Breast epithelium (tissue), 3 donors: ENCODE measurements around the gene HGFAC.

Experiments used
- CTCF ChIP-seq, 3 donors: fragments of 450-650 bp; IDR thresholded peaks; one replicate each; pipeline ENCODE4 v1.5.1; 2016 to 2017; ENCODE audit warnings: antibody characterized with exemption in 3 of 3, mild to moderate bottlenecking in 3 of 3, moderate library complexity in 3 of 3
- POLR2A ChIP-seq: fragments of 450-650 bp; IDR thresholded peaks from one replicate; pipeline ENCODE4 v1.6.1; 2016; ENCODE audit warnings: antibody characterized with exemption, mild to moderate bottlenecking, moderate library complexity
- POLR2AphosphoS5 ChIP-seq, 3 donors: sonication (generic); formaldehyde crosslinking; IDR thresholded peaks; one replicate each; pipeline ENCODE4 v1.6.1; 2017; ENCODE audit warnings: antibody characterized with exemption in 3 of 3

GRCh38 chr4:3482707-3483106 is 40.9 kb downstream of the HGFAC start:
- TF ChIP-seq CTCF (IDR thresholded peaks at IDR 0.05), result no peak
- TF ChIP-seq POLR2A, result no peak
- TF ChIP-seq POLR2AphosphoS5 (IDR thresholded peaks at IDR 0.05), result no peak
